HCT116 (cell line): ENCODE measurements around the gene SIX3. TPM values are rescaled to one million over a fixed set of nuclear protein-coding genes. Genes with fewer than 3 reads are reported as not detected.

Experiments
- ATAC-seq: fragments of 200-7000 bp; cut with Tn5 transposase; 2 replicates; pipeline ENCODE4 v1.9.1; 2020; ENCODE audit warnings: mild to moderate bottlenecking, moderate library complexity
- BruUV-seq: library from RNA; stranded (reverse); fragments of 400-500 nt; replicated peaks from 2 replicates; lab custom pipeline; 2021; lab: Mats Ljungman, UMichigan
- CTCF ChIA-PET: fragments of 300-600 bp; sonication (Branson Sonifier 250); formaldehyde crosslinking; loops from one replicate; lab custom pipeline; 2021; ENCODE audit warnings: antibody characterized with exemption; lab: Charles Lee
- POLR2A ChIA-PET: fragments of 300-600, 350-600 bp; sonication (Branson Sonifier 250); formaldehyde crosslinking; loops from one replicate; lab custom pipeline; 2021; ENCODE audit warnings: antibody characterized with exemption; lab: Charles Lee
- RAD21 ChIA-PET, 2 experiments: fragments of 300-600 bp; sonication (Branson Sonifier 250); formaldehyde crosslinking; loops; one replicate each; lab custom pipeline; 2023; ENCODE audit warnings: low total read pairs in 2 of 2; ENCODE audit not compliant: uncharacterized antibody in 2 of 2, unreplicated experiment in 2 of 2, low non-redundant PET in 1 of 2; lab: Charles Lee
- DNase-seq: peaks from one replicate; pipeline ENCODE4 v3.0.0-alpha.2; 2010; ENCODE audit warnings: low read depth, low spot score
- H2AFZ ChIP-seq: fragments of 200-600 bp; shearing (Covaris generic), sonication (generic); 2 replicates; pipeline ENCODE4 v1.6.1; 2017; ENCODE audit warnings: low read depth, mixed run types, mixed read lengths, antibody characterized with exemption, low read length; ENCODE audit not compliant: poor library complexity, severe bottlenecking
- H3K27ac ChIP-seq: 2 replicates; pipeline ENCODE4 v1.5.1; 2012; ENCODE audit warnings: low read depth, low read length
- H3K27me3 ChIP-seq: fragments of 200-600 bp; sonication (generic); 2 replicates; pipeline ENCODE4 v1.6.1; 2016; ENCODE audit warnings: mixed run types, low read length, mixed read lengths; ENCODE audit not compliant: insufficient read depth
- H3K36me3 ChIP-seq, 2 experiments: fragments of 200-500 bp in 1 of 2; fragments of 200-600 bp in 1 of 2; sonication (Bioruptor generic) in 1 of 2; sonication (generic) in 1 of 2; 2 replicates each; pipeline versions ENCODE4 v1.5.1 to v1.6.1; 2014 to 2016; ENCODE audit warnings: low read length in 2 of 2, inconsistent platforms in 1 of 2, mixed read lengths in 1 of 2, mixed run types in 1 of 2; ENCODE audit not compliant: insufficient read depth in 2 of 2, control insufficient read depth in 1 of 2
- H3K4me1 ChIP-seq, 2 experiments: fragments of 200-600 bp in 1 of 2; sonication (generic) in 1 of 2; 2 replicates each; pipeline versions ENCODE4 v1.5.1 to v1.6.1; 2012 to 2017; ENCODE audit warnings: low read length in 2 of 2, inconsistent platforms in 1 of 2, mild to moderate bottlenecking in 1 of 2, mixed read lengths in 1 of 2, mixed run types in 1 of 2, moderate library complexity in 1 of 2; ENCODE audit not compliant: insufficient read depth in 2 of 2, control insufficient read depth in 1 of 2
- H3K4me2 ChIP-seq: fragments of 200-600 bp; sonication (generic); 2 replicates; pipeline ENCODE4 v1.6.1; 2017; ENCODE audit warnings: mixed run types, low read length, mixed read lengths
- H3K4me3 ChIP-seq, 2 experiments: fragments of 200-600 bp in 1 of 2; sonication (generic) in 1 of 2; replicated peaks in 1 of 2; 2 replicates each; pipeline ENCODE4 v1.5.1; 2011 to 2016; ENCODE audit warnings: low read length in 2 of 2, control low read depth in 1 of 2, low read depth in 1 of 2, mild to moderate bottlenecking in 1 of 2, mixed read lengths in 1 of 2, mixed run types in 1 of 2
- H3K79me2 ChIP-seq: fragments of 200-600 bp; sonication (generic); 2 replicates; pipeline ENCODE4 v1.6.1; 2017; ENCODE audit warnings: mild to moderate bottlenecking, mixed run types, low read length, moderate library complexity, mixed read lengths; ENCODE audit not compliant: insufficient read depth
- H3K9ac ChIP-seq: fragments of 200-600 bp; sonication (generic); 2 replicates; pipeline ENCODE4 v1.6.1; 2016; ENCODE audit warnings: low read length, mixed read lengths
- H3K9me2 ChIP-seq: fragments of 200-600 bp; sonication (generic), shearing (Covaris generic); 2 replicates; pipeline ENCODE4 v1.6.1; 2017; ENCODE audit warnings: mixed run types, mild to moderate bottlenecking, moderate library complexity; ENCODE audit not compliant: insufficient read depth
- H3K9me3 ChIP-seq, 2 experiments: fragments of 200-500 bp in 1 of 2; fragments of 200-600 bp in 1 of 2; sonication (Bioruptor generic) in 1 of 2; sonication (generic) in 1 of 2; 2 replicates each; pipeline ENCODE4 v1.6.1; 2014 to 2017; ENCODE audit warnings: low read length in 2 of 2, mixed read lengths in 2 of 2, inconsistent platforms in 1 of 2, low read depth in 1 of 2, mild to moderate bottlenecking in 1 of 2, mixed run types in 1 of 2, moderate library complexity in 1 of 2; ENCODE audit not compliant: control insufficient read depth in 1 of 2, insufficient read depth in 1 of 2
- H4K20me1 ChIP-seq: fragments of 200-600 bp; sonication (generic), shearing (Covaris generic); 2 replicates; pipeline ENCODE4 v1.6.1; 2017; ENCODE audit warnings: mixed run types, mild to moderate bottlenecking, moderate library complexity; ENCODE audit not compliant: insufficient read depth
- ATF3 ChIP-seq: IDR thresholded peaks from 2 replicates; pipeline ENCODE4 v1.6.1; 2012
- CBX3 ChIP-seq: IDR thresholded peaks from 2 replicates; pipeline ENCODE4 v1.6.1; 2012; ENCODE audit warnings: low read depth
- CEBPB ChIP-seq: IDR thresholded peaks from 2 replicates; pipeline ENCODE4 v1.6.1; 2012; ENCODE audit warnings: low read depth
- ELF1 ChIP-seq: IDR thresholded peaks from 2 replicates; pipeline ENCODE4 v1.6.1; 2012; ENCODE audit warnings: low read depth, borderline replicate concordance
- EZH2 ChIP-seq: fragments of 200-600 bp; sonication (generic); IDR thresholded peaks from 2 replicates; pipeline ENCODE4 v1.6.1; 2017; ENCODE audit warnings: antibody characterized with exemption, mixed run types
- EZH2phosphoT487 ChIP-seq: fragments of 200-600 bp; IDR thresholded peaks from 2 replicates; pipeline ENCODE4 v1.6.1; 2018; ENCODE audit warnings: antibody characterized with exemption, borderline replicate concordance
- FOSL1 ChIP-seq: IDR thresholded peaks from 2 replicates; pipeline ENCODE4 v1.6.1; 2012; ENCODE audit warnings: low read depth
- JUND ChIP-seq: IDR thresholded peaks from 2 replicates; pipeline ENCODE4 v1.6.1; 2012
- MAX ChIP-seq: IDR thresholded peaks from 2 replicates; pipeline ENCODE4 v1.6.1; 2012
- POLR2A ChIP-seq: IDR thresholded peaks from 2 replicates; pipeline ENCODE4 v1.7.0; 2011; ENCODE audit warnings: borderline replicate concordance; ENCODE audit not compliant: insufficient read depth, insufficient read length; ENCODE audit errors: extremely low read depth
- POLR2AphosphoS5 ChIP-seq: IDR thresholded peaks from 2 replicates; pipeline ENCODE4 v1.6.1; 2011; ENCODE audit warnings: mild to moderate bottlenecking, low read depth, low read length, moderate library complexity
- RAD21 ChIP-seq: IDR thresholded peaks from 2 replicates; pipeline ENCODE4 v1.6.1; 2012; ENCODE audit warnings: low read depth, mild to moderate bottlenecking
- REST ChIP-seq: IDR thresholded peaks from 2 replicates; pipeline ENCODE4 v1.6.1; 2012; ENCODE audit warnings: low read depth
- SP1 ChIP-seq: IDR thresholded peaks from 2 replicates; pipeline ENCODE4 v1.6.1; 2012; ENCODE audit warnings: low read depth
- TCF7L2 ChIP-seq: IDR thresholded peaks from 2 replicates; pipeline ENCODE4 v1.7.0; 2011; ENCODE audit warnings: borderline replicate concordance, inconsistent platforms; ENCODE audit not compliant: insufficient read depth, insufficient read length; ENCODE audit errors: extremely low read depth
- YY1 ChIP-seq: IDR thresholded peaks from 2 replicates; pipeline ENCODE4 v1.6.1; 2011; ENCODE audit warnings: low read length, low read depth, moderate library complexity, mild to moderate bottlenecking; ENCODE audit not compliant: insufficient replicate concordance; ENCODE audit errors: extremely low read depth
- ZBTB33 ChIP-seq: IDR thresholded peaks from 2 replicates; pipeline ENCODE4 v1.6.1; 2011; ENCODE audit warnings: mild to moderate bottlenecking, low read length, moderate library complexity; ENCODE audit not compliant: insufficient replicate concordance; ENCODE audit errors: extremely low read depth
- ZFX ChIP-seq: fragments of 450-650 bp; IDR thresholded peaks from 2 replicates; pipeline ENCODE4 v1.6.1; 2017
- intact Hi-C: fragments of 100-400 bp; cut with micrococcal nuclease; formaldehyde crosslinking; loops from 2 replicates; pipeline ENCODE4 v1.10.0; 2022
- total RNA-seq: library from RNA; stranded (reverse); gene quantifications from one replicate; pipeline ENCODE4 v1.2.1, GENCODE V29; 2021; ENCODE audit not compliant: unreplicated experiment

Gene SIX3
- total RNA-seq, 1 experiment from 2014 or later, result 1.2 TPM

GRCh38 chr2:44980751-44981713 lies 39.5 kb downstream of the SIX3 start:
- intact Hi-C loops, result loop anchor here (1.0 to 5.0 kb wide), 2 partner anchors 513 to 596 kb away; no protein-coding TSS in a partner anchor
- ChIA-PET CTCF (interaction anchor here (0.6 to 3.4 kb wide), 11 partner anchors 18 to 798 kb away, joined by 3 to 62 read pairs (median 3); no protein-coding TSS in a partner anchor), RAD21 (interaction anchor here (0.7 to 1.5 kb wide), 5 partner anchors 8 to 514 kb away, joined by 4 to 7 read pairs (median 5); no protein-coding TSS in a partner anchor), POLR2A (no interaction called here)
- H3K9me3 ChIP-seq, result no peaks in the 10 kb centered on the region
- H3K27me3 ChIP-seq, result no peaks in the 10 kb centered on the region
- H3K4me2 ChIP-seq, result 0 out of 2 replicates have a peak overlapping the region, but pooled peaks have one; percentile 7
- H3K9me2 ChIP-seq, result no peaks in the 10 kb centered on the region
- H4K20me1 ChIP-seq, result no peaks in the 10 kb centered on the region
- ATAC-seq (peak; percentile 20; the same call in 1 of the 2 replicates), DNase-seq (no peak)
- H3K79me2 ChIP-seq, result no peaks in the 10 kb centered on the region
- TF ChIP-seq EZH2 (no peak), TCF7L2 (no peak), POLR2AphosphoS5 (no peak), CBX3 (no peak), MAX (no peak), EZH2phosphoT487 (no peak), CEBPB (no peak), YY1 (no peak), JUND (no peak), ZBTB33 (no peak), ELF1 (no peak), ZFX (no peak), POLR2A (no peak), RAD21 (no peak), ATF3 (no peak), FOSL1 (no peak), REST (no peak), SP1 (no peak)
- H3K4me1 ChIP-seq, result no peaks in the 10 kb centered on the region
- no peaks in the 10 kb centered on the region for H3K36me3 ChIP-seq
- H3K4me3 ChIP-seq, result no peak overlapping the region
- no peak overlapping the region for H3K9ac ChIP-seq
- no peak overlapping the region for H3K27ac ChIP-seq
- BruUV-seq, result no TSS peak
- H2AFZ ChIP-seq, result peak overlapping the region; percentile 28
